Kidney capillary endothelial cell (primary cell): ENCODE measurements around the gene ARMH3.
A peak's percentile ranks its signal among the peaks of the same experiment; 100 is the strongest.

ENCODE experiments used
- DNase-seq: peaks from one replicate; pipeline ENCODE4 v3.0.0-alpha.2; 2018; ENCODE audit warnings: low spot score

Gene ARMH3

DNA sequence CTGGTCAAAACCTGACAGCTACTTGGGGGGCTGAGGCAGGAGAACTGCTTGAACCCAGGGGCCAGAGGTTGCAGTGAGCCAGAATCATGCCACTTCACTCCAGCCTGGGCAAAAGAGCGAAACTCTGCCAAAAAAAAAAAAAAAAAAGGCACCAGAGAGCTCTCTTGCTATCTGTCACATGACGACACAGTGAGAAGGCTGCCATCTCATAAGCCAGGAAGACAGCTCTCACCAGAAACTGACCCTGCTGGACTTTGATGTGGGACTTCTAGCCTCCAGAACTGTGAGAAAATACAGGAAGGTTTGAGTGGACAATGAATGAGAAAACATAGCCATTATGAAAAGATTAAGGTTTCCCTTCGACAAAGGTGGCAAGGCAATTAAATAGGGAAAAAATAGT is 161.2 kb downstream of the ARMH3 start:
- DNase-seq, result no peak

DNA sequence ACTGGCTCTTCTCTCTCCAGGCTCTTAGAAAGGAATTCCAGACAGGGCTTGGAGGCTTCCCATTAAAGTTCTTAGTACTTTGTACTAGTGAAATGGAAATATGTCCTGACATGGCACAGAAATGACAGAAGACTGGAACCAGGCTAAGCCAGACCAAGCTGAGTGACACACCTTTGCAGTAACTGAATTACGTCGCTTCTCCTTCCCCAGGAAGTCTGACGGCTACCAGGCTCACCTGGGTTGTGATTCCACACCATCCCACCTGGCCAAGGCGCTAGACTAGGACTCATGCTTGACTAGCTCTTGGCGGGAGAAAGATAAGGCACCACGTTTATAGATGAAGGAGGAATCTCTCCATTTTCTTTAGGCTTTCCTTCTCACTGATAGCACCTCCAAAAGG is 161.7 kb downstream of the ARMH3 start:
- no peak for DNase-seq

DNA sequence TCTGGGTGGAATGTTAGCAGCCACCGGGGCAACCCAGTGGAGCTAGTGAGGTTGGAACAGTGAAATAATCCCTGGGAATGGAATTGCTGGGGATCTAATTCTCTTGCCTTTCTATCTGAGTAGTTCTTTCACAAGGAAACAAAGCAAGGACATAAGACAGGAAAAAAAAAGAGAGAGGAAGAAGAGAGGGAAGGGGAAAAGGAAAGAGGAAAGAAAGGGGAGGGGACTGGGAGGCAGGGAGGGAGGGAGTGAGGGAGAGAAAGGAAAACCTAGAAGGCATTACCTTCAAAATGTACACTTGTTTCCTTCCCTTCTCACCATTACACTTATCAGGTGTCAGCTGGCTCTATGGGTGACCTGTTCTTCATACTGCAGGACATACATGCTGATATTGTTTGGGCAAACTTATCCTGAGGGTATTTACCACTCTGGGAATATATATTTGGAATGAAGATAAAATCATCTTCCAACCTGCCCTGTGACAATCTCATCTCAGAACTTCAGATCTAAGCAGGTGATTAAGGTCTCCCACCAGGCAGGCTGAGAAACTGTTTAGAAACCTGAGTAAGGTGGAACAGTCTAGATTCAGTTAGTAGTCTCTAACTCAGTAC is 162.4 kb downstream of the ARMH3 start:
- DNase-seq, result no peak

DNA sequence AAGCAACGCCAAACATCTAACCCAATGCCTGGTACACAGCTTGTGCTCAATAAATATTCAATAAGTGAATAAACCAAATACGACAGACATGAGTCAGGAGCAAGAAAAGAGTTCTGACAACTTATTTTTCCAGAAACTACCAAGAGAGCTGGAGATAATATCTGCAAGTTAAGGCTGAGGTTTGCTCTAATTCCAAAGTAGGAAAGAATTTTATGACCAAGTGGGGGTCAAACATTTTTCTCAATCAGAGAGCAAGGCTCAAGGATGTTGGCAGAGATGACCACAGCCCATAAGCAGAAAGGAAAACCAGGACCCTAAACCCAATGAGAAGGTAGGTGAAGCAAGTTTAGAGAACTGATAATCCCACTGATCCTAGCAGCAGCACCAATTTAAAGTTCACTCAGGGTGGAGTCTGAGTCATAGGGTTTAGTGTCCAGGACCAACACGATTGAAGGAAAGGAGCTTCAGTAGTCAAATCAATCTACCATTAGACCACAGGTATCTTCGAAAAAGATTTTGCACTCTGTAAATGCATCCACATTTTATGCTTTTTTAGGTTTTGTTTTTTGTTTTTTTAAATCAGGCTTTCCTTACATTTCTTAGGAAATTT is 163.1 kb downstream of the ARMH3 start:
- DNase-seq, result no peak

DNA sequence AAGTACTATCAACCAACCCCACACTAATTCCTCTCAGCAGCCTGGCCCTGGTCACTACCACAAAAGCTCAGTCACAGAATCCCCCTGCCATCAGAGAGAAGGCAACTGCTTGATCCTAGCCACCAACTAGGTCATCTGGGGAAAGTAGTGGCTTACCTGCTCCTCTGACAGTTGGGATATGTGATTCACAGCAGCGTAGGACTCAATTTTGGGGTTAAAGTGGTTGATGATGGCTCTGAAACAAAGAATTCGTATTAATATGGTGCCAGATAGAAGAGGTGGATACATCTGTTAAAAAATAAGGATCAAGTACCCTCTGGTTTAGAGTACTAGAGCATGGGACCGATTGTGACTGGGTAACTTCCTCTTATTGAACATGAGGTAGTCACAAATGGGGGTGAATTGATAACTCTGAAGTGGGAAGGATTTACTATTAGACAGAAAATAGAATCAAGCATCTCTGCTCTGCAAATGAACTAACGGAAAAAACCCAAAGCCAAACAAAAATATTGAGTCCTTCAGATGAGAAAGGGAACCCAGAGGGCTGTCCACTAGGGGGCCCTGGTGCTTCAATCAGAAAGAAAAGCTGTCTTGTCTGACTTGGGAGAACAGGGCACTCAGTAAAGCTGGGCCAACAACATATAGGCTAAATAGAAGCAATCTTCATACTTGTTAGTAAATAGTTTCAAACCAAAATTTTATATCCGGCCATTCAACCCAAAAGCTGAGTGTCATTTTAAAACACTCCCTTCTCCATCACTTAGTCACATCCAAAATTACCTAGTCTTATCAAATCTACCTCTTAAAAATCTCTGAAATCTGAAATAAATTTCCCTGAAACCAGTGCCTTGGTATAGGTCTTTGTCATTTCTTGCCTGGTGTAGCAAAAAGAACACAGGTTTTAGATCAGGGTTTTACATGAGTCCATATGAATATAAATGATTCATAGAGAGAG is 166.4 kb downstream of the ARMH3 start:
- DNase-seq, result peak; percentile 65

DNA sequence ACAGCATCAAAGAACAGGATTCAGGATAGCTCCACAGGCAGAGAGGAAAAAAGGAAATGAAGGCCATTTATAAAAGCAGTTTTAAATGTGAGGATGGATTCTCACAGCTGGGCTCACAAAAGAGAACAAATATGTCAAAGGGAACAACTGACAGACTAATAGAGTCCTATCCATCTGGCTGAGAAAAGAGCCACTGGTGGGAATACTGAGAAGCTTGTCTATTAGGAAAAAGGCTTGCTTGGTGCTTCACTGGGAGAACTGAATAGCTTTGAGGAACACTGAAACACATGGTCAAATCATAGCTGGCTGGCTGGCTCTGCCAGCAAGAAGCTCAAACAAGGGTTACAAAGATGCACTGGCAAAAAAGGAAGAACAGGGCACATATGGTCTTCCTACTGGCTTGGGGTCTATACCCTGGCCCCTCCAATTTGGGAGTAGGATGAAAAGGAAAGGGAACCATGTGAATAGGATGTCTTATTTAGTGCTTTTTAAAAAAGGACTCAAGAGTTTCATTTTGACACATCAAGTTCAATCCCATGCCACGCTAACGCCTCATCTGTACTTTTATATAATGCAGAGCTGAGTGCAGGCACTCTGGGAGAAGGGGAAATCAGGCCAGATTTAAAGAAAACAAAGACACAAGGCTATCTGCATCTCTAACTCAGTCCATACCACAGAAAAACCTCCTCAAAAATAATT is 167.6 kb downstream of the ARMH3 start:
- no peak for DNase-seq

DNA sequence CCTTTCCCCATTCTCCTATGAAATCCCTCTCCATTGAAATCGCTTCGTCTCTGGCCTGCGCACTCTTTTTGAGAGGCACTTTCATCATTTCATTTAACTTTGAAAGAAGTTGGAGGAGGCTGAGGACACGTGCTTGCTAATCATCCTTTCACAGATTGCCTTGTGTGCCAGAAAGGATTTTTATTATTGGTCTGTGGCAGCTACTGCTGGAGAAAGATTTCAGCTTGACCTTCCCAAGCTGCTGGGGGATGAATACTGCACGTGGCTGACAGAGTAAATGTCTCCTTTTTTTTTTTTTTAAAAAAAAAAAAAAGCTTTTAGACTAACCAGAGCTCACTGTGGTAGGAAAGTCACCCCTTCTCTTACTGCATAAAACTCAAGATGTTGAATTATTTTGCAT is 168.2 kb downstream of the ARMH3 start:
- DNase-seq, result no peak

DNA sequence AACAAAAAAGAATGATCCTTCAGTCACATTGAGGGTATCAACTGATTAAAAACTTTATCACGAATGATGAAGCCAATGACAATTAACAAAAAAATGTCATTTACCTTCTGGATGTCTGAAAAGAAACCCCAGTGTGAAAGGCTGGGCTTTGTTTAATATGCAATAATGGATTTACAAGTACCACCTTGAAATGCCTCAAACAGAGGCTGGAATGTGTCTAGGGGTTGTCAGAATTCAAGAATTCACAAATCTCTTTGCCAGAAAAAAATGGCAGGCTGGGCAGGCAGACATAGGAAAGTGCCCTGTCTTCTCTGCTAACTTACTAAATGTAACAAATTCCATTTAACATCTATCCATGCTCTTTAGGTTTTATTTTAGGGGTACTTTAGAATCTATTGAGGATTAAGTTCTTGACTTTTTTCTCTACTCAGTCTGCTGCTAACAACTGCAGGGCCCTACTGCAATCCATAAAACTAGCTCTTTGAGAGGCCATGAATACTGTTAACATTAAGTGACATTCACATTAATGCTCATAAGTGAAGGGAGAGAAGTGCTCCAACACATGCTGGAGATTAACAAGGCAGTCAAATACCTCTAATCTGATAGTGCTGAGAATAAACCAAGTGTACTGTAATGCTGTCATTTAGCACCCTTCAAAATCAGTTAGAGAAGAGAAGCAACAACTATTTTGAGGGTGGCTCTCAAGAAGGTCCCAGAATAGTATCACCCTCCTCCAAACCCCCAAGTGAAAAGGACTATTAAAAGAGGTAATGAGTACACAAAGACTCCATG is 169.3 kb downstream of the ARMH3 start:
- no peak for DNase-seq

DNA sequence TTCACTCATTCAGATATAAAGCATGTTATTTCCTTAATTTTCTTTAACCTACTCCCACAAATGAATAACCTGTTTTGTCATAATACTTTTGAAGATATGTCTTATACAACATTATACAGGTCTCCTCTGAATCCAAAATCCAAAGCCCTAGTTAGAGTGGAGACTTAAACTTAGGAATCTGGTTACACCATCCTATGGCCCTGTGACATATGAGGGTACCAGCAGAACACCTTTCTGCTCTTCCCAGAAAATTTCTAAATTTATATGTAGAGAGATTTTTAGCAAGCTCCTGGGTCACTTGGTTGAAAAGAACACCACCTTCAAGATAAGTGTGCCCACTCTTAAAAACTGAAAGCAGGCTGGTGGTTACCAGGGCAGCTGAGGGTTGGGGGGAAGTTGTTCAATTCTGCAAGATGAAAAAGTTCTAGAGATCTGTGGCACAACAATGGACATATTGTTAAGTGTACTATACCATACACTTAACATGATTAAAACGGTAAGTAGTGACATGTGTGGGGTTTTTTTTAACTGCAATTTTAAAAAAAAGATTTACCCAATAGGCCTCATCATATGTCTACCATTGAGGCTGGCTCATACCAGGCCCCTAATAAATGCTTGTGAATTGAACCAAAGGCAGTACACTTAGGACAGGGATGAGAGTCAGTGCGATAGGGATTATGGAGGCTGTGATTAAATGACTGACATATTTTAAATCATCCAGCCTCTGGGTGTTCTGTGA is 174.8 kb downstream of the ARMH3 start:
- DNase-seq, result no peak

DNA sequence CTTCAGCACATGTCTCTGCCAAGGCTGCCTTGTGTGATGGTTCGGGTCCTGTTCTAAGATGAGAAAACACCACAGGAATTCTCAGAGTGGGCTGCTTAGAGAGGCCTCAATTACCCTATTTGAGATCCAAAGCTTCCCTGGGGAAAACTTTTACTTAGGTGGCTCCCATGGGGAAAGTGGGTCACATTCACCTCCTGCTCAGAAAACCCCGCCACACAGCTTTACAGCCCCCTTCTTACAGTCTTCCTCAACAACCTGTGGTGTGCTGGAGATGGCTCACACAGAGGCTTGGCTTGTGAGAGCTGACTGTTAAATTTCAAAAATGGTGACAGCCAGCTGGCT is 175.8 kb downstream of the ARMH3 start:
- no peak for DNase-seq

DNA sequence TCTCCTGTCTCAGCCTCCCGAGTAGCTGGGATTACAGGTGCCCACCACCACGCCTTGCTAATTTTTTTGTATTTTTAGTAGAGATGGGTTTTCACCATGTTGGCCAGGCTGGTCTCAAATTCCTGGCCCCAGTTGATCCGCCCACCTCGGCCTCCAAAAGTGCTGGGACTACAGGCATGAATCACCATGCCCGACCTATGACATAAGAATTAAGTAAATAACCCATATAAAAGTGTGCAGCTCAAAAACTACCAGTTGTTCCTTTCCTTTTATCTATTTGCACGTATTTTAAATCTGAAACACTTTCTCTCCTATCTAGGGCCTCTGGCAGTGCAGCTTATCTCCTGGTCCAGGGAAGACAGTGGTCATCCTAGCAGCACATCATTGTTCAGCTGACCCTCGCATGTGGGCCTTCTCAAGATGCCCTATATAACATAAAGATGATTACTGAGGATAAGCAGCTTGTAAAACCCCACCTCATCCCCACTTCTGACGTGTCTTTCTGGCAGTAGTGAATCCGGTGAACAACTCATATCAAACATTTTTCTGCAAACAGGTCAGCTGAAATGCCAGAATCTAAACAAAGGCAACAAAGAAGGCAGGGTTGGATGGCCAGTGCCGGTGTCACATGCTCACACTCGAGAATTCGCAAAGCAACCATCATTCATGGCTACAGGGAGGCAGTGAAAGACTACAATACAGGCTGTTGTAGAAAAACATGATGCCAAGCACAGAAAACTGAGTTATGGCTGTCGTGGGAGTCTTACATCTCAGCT is 176.3 kb downstream of the ARMH3 start:
- DNase-seq, result no peak

DNA sequence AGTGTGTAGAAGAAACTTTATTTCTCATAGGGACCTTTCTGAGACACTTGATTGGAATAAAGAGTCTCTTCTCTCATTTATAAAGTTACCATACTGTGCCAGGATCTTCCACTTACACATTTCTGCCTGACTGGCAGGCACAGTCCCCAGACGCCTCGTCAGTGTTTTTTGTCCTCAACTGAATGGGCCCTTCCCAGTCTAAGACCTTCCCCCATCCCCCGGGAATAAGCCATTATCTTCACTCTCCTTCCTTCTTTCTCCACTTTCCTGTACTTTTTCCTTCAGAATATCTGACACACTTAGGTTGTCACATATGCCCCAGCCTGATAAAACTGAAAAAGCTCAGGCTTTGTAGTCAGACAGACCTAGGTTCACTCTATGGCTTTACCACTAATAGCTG is 177.1 kb downstream of the ARMH3 start:
- no peak for DNase-seq

DNA sequence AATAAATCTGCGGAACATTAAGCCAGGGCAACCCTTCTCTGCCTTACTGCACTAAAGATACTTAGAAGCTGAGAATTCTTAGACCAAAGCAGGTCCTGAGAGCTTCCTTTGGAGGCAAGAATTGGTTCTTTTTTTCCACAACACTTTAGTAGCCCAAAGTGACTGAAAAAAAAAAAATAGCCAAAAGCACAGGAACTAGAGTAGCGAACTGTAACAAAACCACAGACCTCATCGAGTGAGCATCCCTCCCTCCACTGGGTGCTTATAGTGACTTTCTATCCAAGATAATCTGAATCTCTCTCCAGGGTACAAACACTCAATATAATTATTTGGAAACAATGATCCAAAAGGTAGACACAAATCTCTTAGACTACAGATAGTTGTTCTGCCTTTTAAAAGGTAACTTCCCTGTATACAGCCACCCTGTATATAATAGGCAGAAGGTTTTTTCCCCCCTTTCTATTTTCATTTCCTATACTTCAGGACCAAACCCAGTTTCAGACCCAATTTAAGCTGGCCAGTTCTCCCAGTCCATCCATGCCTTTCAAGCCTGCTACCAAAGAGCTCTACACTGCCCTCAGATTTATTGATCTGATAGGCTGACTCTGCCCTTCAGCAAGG is 180.8 kb downstream of the ARMH3 start:
- no peak for DNase-seq

DNA sequence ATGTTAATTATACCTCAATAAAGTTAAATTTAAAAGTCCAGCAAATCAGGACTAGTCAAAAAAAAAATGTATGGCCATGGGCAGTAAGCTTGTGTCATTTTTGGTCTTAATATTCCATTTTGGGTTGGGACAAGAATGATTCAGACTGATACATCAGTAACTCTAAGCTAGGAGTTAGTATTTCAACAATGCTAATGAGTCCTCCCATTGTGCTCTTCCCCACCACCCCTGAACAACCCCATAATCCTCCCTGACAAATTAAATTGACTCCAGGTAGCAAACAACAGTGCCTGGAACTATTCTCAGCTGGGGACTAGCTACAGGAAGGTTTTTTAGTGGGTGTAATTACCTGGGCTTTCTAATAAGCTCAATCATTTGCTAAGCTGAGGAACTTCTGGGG is 181.7 kb downstream of the ARMH3 start:
- DNase-seq, result no peak

DNA sequence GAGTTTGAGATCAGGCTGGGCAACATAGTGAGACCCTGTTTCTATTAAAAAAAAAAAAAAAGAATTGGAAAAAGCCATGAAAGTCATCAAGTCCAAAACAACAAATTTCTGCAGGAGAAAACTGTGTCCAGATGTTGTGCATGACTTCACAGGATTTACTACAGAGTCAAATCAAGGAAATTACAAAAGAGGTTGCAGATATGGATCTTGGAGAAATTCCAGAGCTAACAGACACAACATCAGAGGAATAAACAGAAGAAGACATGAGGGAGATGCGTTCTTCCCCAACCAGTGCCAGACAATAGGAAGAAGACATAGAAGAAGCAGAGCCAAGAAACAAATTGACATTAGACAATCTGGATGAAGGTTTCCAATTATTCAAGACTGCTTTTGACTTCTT is 188.0 kb downstream of the ARMH3 start:
- no peak for DNase-seq

DNA sequence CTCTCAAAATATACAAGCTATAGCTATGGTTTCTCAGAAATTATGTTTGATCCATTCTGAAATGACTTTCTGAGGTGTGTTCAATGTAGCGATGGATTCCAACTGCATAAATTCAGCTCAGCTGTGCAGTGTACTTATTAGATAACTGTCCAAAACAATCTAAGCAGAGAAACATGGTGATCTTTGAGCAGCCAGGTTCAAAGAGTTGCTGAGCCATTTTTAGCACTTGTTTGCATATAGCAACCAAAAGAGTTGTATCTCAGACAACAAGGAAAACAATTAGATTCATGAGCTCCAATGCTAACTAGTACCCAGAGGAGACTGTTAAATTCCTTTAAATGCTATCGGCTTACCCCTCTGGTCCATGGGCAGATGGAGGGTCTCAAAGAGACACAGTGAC is 196.4 kb downstream of the ARMH3 start:
- no peak for DNase-seq

DNA sequence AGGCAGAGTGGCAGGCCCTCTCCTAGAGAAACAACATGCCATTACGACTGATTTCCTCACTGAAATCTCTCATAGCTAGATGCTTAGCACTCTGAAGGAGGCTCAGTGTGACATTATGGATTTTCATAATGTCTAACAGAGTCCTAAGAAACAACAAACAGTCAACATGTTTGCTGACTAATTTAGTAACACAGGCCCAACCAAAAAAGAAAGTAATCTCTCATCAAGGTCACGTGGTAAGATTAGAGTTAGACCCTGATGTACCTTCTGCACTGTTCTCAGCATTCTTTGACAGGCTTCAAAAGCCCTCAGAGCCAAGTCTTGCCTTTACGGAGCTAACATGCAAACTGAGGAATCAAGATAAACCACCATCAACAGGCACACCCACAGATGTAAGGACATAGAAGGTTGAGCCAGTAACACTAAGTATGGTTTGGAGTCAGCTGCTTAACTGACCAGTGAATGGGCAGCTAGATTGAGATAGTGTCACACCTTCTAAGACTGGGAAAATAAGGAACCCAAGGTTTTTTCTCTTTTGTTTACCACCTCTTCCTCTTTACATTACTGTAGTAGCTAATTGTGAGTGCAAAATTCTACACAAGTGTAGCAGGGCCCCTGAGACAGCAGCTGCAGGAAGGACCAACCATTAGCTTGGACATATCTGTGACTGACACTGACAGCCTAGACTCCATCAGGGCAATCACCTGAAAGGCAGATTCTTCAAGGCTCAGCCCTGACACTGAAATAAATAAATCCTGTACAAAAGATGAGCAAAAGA is 197.1 kb downstream of the ARMH3 start:
- no peak for DNase-seq

DNA sequence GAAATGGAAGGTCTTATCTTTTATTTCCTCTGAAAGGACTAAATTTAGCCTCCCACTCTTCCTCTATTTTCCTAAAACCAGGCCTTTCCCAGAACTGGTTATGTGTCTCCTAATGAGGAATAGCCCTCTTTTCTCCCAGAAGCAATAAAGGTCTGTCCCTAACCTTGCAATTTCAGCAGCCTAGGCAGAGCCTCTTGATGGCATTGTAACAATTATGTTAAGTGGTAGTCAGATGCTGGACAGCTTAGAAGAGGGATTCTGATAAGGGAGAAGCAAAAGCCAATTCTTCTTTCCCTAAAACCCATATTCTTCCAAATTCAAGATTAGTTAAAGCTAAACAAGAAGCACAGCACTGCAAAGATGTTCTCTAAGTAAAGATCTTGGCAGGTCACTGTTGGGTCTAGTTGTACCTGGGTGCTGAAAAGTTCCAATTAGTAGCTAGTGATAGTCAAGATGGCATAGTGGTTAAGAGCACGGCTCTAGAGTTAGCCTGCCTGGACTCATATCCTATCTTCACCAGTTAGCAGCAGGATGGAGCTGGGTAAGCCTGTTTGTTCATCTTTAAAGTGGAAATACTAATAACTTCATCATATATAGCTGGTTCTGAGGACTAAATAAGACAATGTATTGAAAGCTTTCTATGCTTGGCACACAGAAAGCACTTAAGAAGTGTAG is 198.0 kb downstream of the ARMH3 start:
- no peak for DNase-seq

DNA sequence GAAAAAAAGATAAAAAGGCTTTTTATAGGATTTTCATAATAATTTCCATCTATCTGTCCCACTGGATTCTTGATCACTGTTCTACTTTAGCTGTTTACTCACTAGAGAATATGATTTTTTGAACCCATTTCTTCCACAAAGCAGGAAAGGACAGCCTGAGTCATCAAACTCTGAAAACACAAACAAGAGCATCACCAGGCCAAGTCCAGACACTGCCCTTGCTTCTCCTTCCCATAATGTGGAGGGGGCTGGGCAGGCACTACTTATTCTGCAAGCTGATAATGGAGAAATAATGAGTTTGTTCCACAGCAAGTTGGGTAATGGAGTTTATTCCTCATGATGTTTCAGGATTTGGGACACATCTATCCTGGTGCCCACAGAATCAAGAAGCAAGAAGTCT is 199.3 kb downstream of the ARMH3 start:
- DNase-seq, result peak; percentile 68
